Inferior parietal cortex (tissue), 1 donor: ENCODE measurements around the gene MPHOSPH6.
"Not testable (repeated sequence)": the region's sequence is repeated elsewhere in the genome, so short reads cannot be mapped to it uniquely, and the experiment has no call there.

Source experiments
- DNase-seq: peaks from one replicate; pipeline ENCODE4 v3.0.0-alpha.2; 2016; ENCODE audit errors: extremely low spot score

MPHOSPH6 gene

DNA sequence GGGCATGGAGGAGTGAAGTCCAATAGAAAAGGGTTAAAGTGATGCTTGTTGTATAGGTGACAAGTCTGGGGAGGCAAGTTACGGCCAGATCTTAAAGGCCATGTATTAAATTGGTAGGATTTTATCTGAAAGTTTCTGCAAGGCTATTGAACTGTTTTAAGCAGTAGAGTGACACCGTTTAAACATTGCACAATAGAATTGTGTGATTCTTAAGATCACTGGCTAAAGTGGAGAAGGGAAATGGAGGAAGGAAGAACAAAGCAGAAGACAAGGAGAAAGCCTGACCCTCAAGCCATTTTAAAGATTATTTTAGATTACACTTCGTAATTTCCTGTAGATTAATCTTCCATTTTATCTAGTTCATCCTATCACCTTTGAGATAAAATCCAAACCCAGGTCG is 5.6 kb upstream of the MPHOSPH6 start:
- DNase-seq, result no peak

DNA sequence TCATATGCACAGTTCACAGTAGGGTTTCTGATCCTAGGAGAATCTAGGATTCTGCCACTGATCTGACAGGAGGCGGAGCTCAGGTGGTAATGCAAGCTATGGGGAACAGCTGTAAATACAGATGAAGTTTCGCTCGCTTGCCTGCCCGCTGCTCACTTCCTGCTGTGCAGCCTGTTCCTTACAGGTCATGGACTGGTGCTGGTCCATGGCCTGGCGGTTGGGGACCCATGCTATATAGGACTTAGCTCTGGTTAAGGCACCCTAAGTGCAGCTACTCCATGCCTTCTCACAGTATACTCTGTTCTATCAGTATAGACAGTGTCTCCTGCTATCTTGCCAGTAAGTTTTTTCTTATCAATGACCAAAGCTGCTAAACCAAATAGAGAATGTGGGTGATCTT is 2.4 kb downstream of the MPHOSPH6 start:
- no peak for DNase-seq

DNA sequence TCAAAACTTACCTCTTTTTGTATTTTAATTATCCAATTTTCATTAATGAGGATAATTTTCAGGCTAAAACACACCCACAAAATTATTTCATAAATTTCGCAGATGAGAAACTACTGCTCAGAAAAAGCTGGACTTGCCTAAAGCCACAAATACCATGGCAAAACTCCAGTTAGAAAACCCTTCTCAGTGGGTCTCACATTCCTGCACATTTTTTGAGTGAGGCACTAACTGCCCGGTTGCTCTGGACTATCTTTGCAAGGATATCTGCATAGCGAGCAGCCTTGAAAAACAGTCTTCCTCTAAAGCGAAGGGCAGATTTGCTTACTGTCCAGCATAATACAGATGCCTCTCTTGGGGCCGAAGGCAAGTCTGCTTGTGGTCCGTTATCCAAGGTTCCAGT is 9.8 kb downstream of the MPHOSPH6 start:
- no peak for DNase-seq

DNA sequence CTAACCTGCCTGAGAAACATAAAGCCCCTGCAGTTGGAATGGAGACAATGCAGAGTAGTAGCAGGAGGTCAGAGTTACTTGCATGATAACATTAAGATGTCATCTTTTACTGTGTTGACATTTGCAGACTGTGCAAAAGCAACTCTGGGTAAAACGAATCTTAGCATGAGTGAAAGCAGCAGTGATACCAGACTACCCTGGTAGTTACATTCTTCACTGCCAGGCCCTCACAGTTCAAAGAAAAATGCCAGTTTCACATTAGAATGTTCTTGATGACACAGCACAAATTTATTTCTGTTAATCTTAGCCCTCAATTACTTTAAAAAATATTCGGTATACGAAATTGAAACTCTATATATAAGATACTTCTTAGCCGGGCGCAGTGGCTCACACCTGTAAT is 12.2 kb downstream of the MPHOSPH6 start:
- DNase-seq, result no peak

DNA sequence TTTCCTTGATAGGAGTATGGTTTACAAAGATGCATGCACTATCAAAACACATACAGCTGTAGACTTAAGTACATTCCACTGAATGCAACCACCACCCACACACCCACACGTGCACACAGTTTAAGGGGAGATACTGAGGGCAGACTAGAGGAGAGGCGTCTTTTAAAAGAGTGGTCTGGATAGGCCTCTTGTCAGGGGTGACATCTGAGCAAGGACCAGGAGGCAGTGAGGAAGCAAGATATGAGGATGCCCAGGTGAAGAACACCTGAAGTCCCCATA is 12.6 kb downstream of the MPHOSPH6 start:
- no peak for DNase-seq

DNA sequence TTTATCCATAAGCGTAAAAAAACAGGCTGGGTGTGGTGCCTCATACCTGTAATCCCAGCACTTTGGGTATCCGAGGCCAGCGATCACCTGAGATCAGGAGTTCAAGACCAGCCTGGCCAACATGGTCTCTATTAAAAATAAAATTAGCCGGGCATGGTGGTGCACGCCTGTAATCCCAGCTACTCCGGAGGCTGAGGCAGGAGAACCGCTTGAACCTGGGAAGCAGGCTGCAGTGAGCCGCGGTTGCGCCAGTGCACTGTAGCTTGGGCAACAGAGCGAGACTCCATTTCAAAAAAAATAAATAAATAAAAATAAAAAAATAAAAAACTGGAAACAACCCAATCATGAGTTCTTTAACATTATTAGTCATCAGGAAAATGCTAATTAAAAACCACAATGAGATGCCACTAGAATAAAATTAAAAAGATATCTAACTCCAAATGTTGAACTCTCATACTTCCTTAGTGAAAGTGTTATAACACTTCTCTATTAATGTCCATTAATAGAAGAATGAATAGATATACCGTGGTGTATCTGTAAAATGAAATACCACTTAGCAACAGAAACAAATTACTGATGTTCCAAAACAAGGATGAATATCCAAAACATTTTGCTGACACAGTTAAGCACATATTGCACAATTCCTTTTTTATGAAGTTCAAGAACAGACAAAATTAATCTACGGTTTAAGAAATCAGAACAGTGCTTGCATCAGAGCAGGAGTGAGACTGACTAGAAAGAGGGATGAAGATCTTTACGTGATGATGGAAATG is 13.1 kb downstream of the MPHOSPH6 start:
- DNase-seq, result no peak

DNA sequence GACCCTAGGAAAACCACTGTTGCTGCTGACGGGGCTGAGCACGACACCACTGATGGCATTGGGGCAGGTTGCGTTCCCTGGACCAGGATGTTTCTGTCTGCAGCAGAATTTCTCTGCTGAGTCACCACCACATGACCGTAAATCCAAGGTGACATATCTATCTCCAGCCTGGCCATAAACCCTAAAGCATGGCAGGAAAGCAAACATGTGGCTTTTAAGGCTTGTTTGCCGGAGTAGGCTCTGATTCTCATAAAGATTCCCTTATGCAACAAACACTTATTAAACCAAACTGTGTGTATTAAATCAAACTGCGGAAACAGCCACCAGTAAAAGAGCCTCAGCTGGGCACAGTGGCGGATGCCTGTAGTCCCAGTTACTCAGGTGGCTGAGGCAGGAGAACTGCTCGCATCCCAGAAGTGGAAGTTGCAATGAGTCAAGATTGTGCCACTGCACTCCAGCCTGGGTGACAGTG is 17.3 kb downstream of the MPHOSPH6 start:
- no peak for DNase-seq

DNA sequence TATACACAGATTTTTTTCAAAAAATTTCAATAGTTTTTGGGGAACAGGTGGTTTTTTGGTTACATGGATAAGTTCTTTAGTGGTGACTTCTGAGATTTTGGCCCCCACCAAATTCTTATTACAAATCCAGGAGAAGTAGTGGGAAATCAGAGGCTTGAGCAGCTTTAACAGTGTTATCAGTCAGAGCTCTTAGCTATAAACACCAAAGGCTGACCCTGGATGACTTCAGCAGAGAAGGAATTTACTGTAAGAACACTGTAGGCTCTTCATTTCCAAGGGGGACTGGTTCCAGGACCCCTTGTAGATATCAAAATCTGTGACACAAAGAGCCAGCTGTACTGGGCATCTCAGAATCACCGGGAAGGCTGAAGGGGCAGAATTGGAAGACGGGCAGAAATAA is 17.8 kb downstream of the MPHOSPH6 start:
- DNase-seq, result no peak

DNA sequence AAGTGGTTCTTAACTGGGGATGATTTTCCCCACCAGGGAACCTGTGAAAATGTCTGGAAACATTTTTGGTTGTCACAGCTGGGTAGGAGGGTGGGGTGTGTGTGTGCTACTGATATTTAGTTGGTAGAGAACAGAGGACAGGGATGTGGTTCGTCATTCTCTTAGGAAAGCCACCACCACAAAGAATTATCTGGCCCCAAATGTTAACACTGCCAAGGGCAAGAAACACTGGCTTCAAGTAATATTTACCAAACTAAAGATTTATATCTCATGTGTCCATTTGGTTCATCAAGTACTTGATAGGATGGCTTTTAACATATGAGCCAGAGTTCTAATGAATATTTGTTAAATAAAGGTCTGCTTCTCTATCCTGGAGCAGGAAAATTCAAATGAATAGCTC is 19.5 kb downstream of the MPHOSPH6 start:
- DNase-seq, result no peak

DNA sequence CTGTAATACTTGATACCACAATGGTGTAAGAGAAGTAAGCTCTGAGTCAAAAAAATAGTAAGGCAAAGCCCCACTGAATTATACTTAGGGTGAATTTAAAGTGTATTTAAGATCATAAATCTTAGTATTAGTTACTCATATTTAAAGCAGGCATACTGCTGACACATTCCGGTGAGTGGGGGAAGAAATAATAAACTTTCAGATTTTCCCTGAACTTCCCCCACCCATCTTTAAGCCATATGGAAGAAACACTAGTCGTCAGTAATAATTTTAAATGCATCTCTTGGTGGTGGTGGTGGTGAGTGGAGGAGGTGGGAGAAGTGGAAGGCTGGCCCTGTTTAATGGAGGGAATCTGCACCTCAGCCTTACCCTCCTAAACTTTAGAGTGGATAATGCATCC is 20.5 kb downstream of the MPHOSPH6 start:
- DNase-seq, result no peak

DNA sequence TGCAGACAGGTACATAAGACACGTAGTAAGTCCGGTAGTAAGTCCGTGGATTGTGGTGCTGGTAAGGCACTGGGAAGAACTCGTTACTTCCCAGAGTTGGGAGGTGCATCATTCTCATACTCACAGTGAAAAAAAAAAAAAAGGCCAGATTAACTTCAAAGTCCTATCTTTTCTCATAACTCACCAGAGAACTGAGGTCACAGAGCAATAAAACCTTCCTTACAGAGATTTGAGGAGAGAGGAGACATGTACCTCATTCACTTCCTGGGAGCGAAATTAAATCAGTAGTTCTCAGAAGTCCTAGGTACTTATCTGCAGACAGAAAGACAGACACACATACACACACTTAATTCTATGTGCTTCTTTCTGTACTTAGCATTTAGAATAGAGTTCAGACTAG is 22.5 kb downstream of the MPHOSPH6 start:
- DNase-seq, result no peak

DNA sequence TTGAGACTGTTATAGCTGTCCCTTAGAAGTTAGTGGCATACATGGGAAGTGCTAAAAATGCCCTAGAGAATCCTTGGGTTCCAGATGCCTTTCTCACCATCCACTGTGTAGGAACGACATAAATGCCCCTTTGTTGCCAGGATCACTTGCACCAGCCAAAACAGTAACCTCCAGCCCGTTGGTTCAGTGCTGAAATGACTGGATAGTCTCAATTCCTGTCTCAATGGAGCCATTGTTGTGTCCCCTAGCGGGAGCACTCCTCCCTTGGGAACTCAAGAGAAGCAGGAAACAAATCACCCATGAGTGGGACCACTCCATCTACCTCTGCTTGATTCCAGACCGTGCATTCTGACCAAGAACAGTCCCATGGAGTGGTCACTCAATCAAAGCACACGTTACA is 23.1 kb downstream of the MPHOSPH6 start:
- DNase-seq, result peak; percentile 64

DNA sequence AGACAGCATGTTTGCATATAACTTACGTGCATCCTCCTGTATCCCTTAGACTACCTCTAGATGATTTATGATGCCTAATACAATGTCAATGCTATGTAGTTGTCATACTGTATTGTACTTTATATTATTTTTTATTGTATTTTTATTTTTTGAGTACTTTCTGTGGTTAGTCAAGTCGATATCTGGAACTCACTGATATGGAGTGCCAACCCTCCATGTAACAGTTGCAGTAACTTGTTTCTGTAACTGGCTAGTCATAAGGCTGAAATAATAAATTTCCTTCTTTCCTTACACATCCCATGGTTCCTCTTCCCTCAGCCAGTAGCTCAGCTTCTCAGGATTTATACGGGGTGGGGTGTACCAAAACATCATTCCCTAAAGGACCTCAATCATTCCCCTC is 23.5 kb downstream of the MPHOSPH6 start:
- DNase-seq, result no peak

DNA sequence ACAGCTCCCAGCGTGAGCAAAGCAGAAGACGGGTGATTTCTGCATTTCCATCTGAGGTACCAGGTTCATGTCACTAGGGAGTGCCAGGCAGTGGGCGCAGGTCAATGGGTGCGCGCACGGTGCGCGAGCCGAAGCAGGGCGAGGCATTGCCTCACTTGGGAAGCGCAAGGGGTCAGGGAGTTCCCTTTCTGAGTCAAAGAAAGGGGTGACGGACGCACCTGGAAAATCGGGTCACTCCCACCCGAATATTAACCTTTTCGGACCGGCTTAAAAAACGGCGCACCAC is 30.8 kb downstream of the MPHOSPH6 start:
- not testable (repeated sequence) for DNase-seq

DNA sequence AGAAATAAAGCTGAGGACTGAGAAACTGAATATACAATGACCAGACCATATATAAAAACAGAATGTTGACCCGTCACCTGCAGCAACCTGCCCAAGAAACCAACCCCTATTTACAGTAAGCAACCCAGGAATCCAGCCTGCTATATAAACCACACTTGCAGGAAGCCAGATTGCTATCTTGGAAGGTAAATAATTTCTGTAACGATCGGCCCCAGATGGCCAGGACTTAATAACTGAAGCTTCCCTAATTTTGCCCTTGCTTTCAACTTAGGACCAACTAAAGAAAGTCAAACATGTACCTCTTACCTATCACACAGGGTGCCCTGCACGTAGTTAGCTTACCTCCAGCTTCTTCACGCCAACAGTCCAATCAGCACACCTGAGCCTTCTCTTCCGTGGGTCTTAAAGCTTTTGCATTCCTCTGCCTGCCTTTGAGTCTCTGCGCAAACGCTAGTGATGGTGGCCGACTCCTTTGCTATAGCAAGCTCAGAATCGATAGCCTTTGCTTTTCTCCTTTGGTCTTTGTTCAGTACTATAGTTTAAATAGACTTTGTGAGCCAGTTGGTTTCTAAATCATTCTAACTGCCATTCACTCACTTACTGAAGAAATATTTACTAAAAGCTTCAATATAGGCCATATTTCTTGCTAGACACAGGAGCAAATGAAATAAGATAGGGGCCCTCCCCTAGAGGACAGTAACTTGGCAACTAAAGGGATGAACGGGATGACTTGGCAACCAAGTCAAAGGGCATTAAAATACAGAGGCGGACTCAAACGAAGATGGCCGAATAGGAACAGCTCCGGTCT is 31.3 kb downstream of the MPHOSPH6 start:
- DNase-seq, result no peak

DNA sequence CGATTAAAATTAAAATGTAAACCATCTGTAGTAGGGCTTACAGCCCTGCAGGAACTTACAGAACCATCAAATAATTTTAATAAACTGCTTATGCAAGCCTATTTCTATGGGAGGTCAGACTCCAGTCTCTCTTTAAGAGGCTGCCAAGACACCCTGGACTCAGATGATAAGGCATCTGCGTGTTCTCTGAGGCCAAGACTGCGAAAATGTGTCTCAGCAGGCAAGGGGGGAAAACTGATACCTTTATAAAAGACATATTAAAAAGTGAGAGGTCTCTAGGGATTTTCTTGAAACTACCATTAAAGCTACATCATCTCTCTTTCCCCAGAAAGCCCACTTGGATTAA is 32.2 kb downstream of the MPHOSPH6 start:
- DNase-seq, result no peak

DNA sequence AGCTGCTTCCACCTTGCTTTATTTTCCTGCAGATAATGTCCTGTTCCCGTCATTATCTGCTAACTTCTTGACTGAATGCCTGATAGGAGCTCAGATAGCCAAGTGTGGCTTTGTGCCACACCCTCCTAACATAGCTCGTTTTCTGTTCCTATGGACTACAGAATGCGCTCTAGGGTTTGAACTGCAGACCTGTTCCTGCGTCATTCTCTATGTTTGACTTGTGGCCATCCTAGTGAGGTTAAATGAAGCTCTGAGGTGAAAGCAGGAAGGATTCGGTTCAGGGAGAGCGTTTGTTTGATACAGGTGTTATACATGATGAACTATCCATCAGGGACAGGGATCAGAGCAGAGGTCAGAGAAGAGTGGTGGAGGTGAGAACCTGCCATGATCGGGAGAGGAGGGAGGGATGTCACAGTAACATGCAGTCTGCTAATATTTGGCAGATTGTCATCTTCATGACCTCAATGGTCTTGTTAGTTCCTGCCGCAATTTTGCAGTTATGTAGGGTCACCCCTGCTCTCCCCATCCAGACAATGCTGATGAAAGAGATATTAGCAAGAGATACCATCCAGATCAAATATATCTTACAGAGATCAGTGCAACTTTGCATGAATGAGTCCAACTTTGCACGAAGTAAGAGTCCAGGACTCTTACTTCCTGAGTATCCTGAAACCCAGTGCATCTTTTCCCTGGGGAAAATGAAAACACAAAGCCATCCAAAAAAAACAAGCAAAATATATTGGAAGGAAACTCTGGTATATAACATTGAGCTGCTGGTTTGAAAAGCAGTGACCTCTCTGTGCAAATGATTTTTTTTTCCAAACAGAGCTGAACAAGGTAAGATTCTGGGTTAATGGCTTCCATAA is 32.8 kb downstream of the MPHOSPH6 start:
- no peak for DNase-seq

DNA sequence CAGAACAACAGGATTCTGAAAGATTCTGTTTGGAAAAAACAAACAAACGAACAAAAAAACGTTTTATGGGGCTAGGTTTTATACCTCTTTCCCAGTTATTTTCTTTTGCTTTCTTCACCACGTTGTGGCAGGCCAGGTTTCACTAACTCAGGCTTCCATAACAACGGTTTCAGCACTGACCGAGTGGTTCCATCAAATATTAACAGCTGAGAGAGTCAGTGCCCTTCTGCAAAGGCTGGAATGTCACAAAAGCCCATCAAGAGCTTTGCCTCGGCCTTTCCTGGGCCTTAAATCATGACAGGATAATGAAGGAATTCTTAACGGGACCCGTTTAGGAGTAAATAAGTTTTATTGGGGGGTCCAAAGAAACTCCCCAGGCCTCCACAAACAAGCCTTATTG is 34.2 kb downstream of the MPHOSPH6 start:
- no peak for DNase-seq

DNA sequence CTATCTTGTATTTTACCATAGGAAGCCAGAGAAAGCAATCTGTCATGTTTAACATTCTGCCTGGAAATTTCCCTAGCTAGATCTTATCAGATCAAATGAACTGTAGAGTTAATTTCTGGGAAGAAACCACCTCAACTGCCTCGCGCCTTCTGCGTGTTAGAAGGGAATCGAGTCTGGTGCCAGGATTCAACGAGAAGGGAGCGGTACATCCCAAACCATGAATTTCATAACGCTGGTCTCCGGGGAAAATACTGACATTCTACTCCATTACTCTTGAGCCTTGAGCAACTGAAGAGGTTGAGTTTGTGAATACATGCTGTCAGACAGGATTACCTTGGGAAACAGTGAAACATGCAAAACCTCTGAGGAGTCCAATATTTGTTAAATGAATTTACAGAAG is 35.2 kb downstream of the MPHOSPH6 start:
- no peak for DNase-seq

DNA sequence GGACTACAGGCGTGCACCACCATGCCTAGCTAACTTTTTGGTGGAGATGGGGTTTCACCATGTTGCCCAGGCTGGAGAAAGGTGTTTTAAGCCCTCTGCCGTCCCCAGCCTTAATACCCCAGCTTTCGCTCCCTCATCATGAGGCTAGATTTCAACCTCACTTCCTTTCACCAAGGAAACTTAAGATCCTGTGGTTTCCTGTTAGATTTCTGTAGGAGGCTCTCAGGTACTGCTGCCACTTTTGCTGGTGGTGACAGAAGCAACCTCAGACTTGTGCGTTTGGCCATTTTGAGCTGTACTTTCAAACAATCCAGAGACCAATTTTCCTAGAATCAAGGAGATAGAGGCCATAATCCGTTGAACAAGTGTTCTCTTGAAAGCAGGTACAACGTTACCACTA is 36.2 kb downstream of the MPHOSPH6 start:
- no peak for DNase-seq

DNA sequence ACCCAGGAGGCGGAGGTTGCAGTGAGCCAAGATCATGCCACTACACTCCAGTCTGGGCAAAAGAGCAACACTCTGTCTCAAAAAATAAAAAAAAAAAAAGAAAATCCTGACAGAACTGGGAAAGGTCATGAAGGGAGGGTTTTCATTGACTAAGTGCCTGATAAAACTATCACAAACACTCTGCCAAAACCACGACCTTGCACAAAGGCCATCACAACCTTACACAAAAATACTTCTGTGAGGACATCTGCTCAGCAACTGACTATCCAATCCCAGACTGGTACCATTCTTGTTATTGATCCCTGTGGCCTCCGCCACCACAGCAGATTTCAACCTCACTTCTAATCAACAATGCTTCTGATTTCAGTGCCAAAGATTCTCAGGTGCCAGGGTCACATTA is 40.1 kb downstream of the MPHOSPH6 start:
- no peak for DNase-seq

DNA sequence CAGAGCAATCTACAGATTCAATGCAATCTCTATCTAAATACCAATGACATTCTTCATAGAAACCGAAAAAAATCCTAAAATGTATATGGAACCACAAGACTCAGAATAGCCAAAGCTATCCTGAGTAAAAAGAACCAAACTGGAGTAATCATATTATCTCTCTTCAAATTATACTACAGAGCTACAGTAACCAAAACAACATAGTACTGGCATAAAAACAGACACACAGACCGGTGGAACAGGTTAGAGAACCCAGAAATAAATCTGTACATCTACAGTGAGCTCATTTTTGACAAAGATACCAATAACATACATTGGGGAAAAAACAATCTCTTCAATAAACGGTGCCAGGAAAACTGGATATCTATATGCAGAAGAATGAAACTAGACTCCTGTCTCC is 45.4 kb downstream of the MPHOSPH6 start:
- no peak for DNase-seq

DNA sequence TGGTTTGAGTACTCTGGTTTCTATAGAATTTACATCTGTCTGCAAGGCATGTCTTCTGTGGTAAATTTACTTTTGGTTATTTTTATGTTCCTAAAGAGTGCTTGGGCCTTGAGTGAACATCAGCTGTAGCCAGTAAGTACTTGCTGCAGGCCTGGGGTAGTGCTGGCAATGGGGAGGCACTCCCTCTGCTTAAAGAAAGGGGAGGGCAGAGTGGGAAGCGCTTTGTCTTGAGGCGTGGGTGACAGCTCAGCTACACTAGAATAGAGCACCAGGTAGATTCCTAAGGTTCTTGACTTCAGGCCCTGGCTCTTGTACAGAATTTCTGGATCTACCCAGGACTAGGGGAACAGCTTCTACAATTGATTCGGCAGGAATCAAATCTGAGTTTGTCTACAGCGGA is 50.6 kb downstream of the MPHOSPH6 start:
- DNase-seq, result no peak
